ENCODE data around the gene MYO10. TPM values are rescaled to one million over a fixed set of nuclear protein-coding genes. Genes with fewer than 3 reads are reported as not detected.

The MYO10 gene
- polyA plus RNA-seq, 3 donors = 0.23 to 1.1 (median 0.35) TPM

- no peak overlapping the region for H3K4me2 ChIP-seq (replicated peaks; ENCODE audit: extremely low read depth, low read length, poor library complexity, severe bottlenecking)
- no peaks in the 10 kb centered on the region for H3K36me3 ChIP-seq (replicated peaks in 1 of 2; ENCODE audit: control insufficient read depth in 1 of 2, insufficient read depth in 2 of 2, low read length in 2 of 2)
- H3K9me3 ChIP-seq (replicated peaks in 1 of 2; ENCODE audit: control insufficient read depth in 1 of 2, insufficient read depth in 1 of 2, low read length in 2 of 2) = no peaks in the 10 kb centered on the region
- H3K79me2 ChIP-seq (ENCODE audit: insufficient read depth, low read length) = no peaks in the 10 kb centered on the region
- no peaks in the 10 kb centered on the region for H4K20me1 ChIP-seq (ENCODE audit: insufficient read depth, low read length)
- Mint-ChIP-seq H3K27ac (peak overlapping the region in 1 of 7 donors; percentile 51), H3K27me3 (ENCODE audit: low read depth in 3 of 3) (peaks cover 2 to 8% (median 8%) of the 10 kb centered on the region in 3 donors), H3K4me1 (peaks cover 4% of the 10 kb centered on the region), H3K36me3 (no peaks in the 10 kb centered on the region), H3K4me3 (no peak overlapping the region), H3K9me3 (peaks cover 0 to 5% (median 0%) of the 10 kb centered on the region in 7 donors)
- H3K4me1 ChIP-seq (ENCODE audit: control insufficient read depth in 1 of 2, insufficient read depth in 2 of 2, low read length in 2 of 2) = no peaks in the 10 kb centered on the region
- H3K9ac ChIP-seq (ENCODE audit: insufficient read depth, low read length, poor library complexity, severe bottlenecking) = no peak overlapping the region
- WGBS (ENCODE audit: insufficient coverage) = 95% methylated on average over 12 of the region's 13 CpGs
- TF ChIP-seq CTCF (IDR thresholded peaks at IDR 0.05) = no peak
- DNase-seq = no peak
- H3K27ac ChIP-seq (ENCODE audit: low read depth in 1 of 2, low read length in 2 of 2) = no peak overlapping the region
- no peaks in the 10 kb centered on the region for H3K27me3 ChIP-seq (ENCODE audit: control insufficient read depth in 2 of 2, insufficient read depth in 2 of 2, low read length in 2 of 2)
- H3K4me3 ChIP-seq (replicated peaks in 1 of 3; ENCODE audit: low read depth in 2 of 3, low read length in 3 of 3) = no peak overlapping the region
- intact Hi-C loops (cut with micrococcal nuclease) = no loop called here
- H2AFZ ChIP-seq (ENCODE audit: insufficient read depth, low read depth, low read length, poor library complexity, severe bottlenecking) = no peak overlapping the region
These were observed 35.0 kb downstream of the MYO10 start for GRCh38 chr5:16901021-16901644.

GRCh38 chr5:16899171-16899570 lies 36.9 kb downstream of the MYO10 start:
- Mint-ChIP-seq H3K27me3 (ENCODE audit: low read depth in 3 of 3) (peaks cover 2 to 8% (median 8%) of the 10 kb centered on the region in 3 donors), H3K27ac (peak overlapping the region in 1 of 7 donors; percentile 35), H3K36me3 (no peaks in the 10 kb centered on the region), H3K4me1 (peaks cover 4% of the 10 kb centered on the region), H3K4me3 (no peak overlapping the region), H3K9me3 (peaks cover 0 to 5% (median 0%) of the 10 kb centered on the region in 7 donors)
- Histone ChIP-seq H3K27me3 (ENCODE audit: control insufficient read depth in 2 of 2, insufficient read depth in 2 of 2, low read length in 2 of 2) (no peaks in the 10 kb centered on the region), H3K9ac (ENCODE audit: insufficient read depth, low read length, poor library complexity, severe bottlenecking) (no peak overlapping the region), H2AFZ (ENCODE audit: insufficient read depth, low read depth, low read length, poor library complexity, severe bottlenecking) (no peak overlapping the region), H3K9me3 (replicated peaks in 1 of 2; ENCODE audit: control insufficient read depth in 1 of 2, insufficient read depth in 1 of 2, low read length in 2 of 2) (no peaks in the 10 kb centered on the region), H3K27ac (ENCODE audit: low read depth in 1 of 2, low read length in 2 of 2) (no peak overlapping the region), H3K4me2 (replicated peaks; ENCODE audit: extremely low read depth, low read length, poor library complexity, severe bottlenecking) (no peak overlapping the region), H3K36me3 (replicated peaks in 1 of 2; ENCODE audit: control insufficient read depth in 1 of 2, insufficient read depth in 2 of 2, low read length in 2 of 2) (no peaks in the 10 kb centered on the region), H3K4me1 (ENCODE audit: control insufficient read depth in 1 of 2, insufficient read depth in 2 of 2, low read length in 2 of 2) (no peaks in the 10 kb centered on the region), H3K79me2 (ENCODE audit: insufficient read depth, low read length) (no peaks in the 10 kb centered on the region), H3K4me3 (replicated peaks in 1 of 3; ENCODE audit: low read depth in 2 of 3, low read length in 3 of 3) (no peak overlapping the region), H4K20me1 (ENCODE audit: insufficient read depth, low read length) (no peaks in the 10 kb centered on the region)
- DNase-seq = no peak
- 90% methylated on average over 12 of the region's 12 CpGs for WGBS (ENCODE audit: insufficient coverage)
- intact Hi-C loops (cut with micrococcal nuclease) = no loop called here
- no peak for TF ChIP-seq CTCF (IDR thresholded peaks at IDR 0.05)
